Tibial artery (tissue), 4 donors: ENCODE measurements around the gene AMOTL2.

ENCODE experiments used
- DNase-seq, 2 donors: peaks; one replicate each; pipeline ENCODE4 v3.0.0-alpha.2; 2019
- H3K27ac ChIP-seq, 2 donors: fragments of 200-600 bp; sonication (generic) in 1 of 2; 1 replicate in 1 of 2; 2 replicates in 1 of 2; pipeline ENCODE4 v1.5.1; 2018 to 2019; ENCODE audit warnings: mild to moderate bottlenecking in 1 of 2
- H3K27me3 ChIP-seq, 2 donors: fragments of 200-600 bp; sonication (generic) in 1 of 2; one replicate each; pipeline versions ENCODE4 v1.5.1 to v1.6.0; 2016 to 2019
- H3K36me3 ChIP-seq, 3 donors: fragments of 200-600 bp; sonication (generic) in 2 of 3; one replicate each; pipeline ENCODE4 v1.5.1; 2016 to 2019; ENCODE audit warnings: mild to moderate bottlenecking in 2 of 3
- H3K4me1 ChIP-seq, 4 donors: fragments of 200-600 bp; sonication (generic) in 2 of 4; 1 replicate in 3 of 4; 2 replicates in 1 of 4; pipeline ENCODE4 v1.5.1; 2016 to 2019
- H3K4me3 ChIP-seq, 2 donors: fragments of 200-600 bp; sonication (generic) in 1 of 2; 1 replicate in 1 of 2; 2 replicates in 1 of 2; pipeline ENCODE4 v1.5.1; 2018 to 2019; ENCODE audit warnings: mild to moderate bottlenecking in 2 of 2
- H3K9me3 ChIP-seq, 3 donors: fragments of 200-600 bp; sonication (generic) in 1 of 3; one replicate each; pipeline ENCODE4 v1.5.1; 2016 to 2019
- CTCF ChIP-seq, 2 experiments: fragments of 200-600 bp in 1 of 2; fragments of 450-650 bp in 1 of 2; IDR thresholded peaks; one replicate each; pipeline ENCODE4 v1.5.1; 2017 to 2019; ENCODE audit warnings: antibody characterized with exemption in 2 of 2, mild to moderate bottlenecking in 1 of 2, moderate library complexity in 1 of 2
- intact Hi-C: fragments of 100-400 bp; cut with DNase I; formaldehyde crosslinking; loops from one replicate; pipeline ENCODE4 v1.15.0; 2023; ENCODE audit warnings: low total_unique reads

AMOTL2 gene

GRCh38 chr3:134306320-134306719 lies 67.9 kb downstream of the AMOTL2 start:
- Histone ChIP-seq H3K9me3 (no peaks in the 10 kb centered on the region), H3K4me3 (no peak overlapping the region), H3K27me3 (no peaks in the 10 kb centered on the region), H3K36me3 (no peaks in the 10 kb centered on the region), H3K27ac (no peak overlapping the region), H3K4me1 (peaks cover 0 to 36% (median 24%) of the 10 kb centered on the region in 4 donors)
- TF ChIP-seq CTCF (IDR thresholded peaks at IDR 0.05), result no peak
- intact Hi-C loops, result loop anchor here (2.0 kb wide), 1 partner anchor 168 kb away; no protein-coding TSS in a partner anchor
- no peak for DNase-seq
